Activated gamma-delta T cell (primary cell): ENCODE data around the gene NANOGP8.

ENCODE experiments used
- DNase-seq: peaks from one replicate; lab custom pipeline; 2025; lab: John Stamatoyannopoulos, UW

Gene NANOGP8

GRCh38 chr15:35060591-35060990 is 24.5 kb downstream of the NANOGP8 start:
- no peak for DNase-seq

GRCh38 chr15:35058534-35059054 is 26.5 kb downstream of the NANOGP8 start:
- no peak for DNase-seq

- no peak for DNase-seq
Measured at GRCh38 chr15:35055416-35056105, 29.5 kb downstream of the NANOGP8 start.

GRCh38 chr15:35054380-35054779 is 30.7 kb downstream of the NANOGP8 start:
- no peak for DNase-seq

GRCh38 chr15:35047996-35048395 is 37.1 kb downstream of the NANOGP8 start:
- no peak for DNase-seq

GRCh38 chr15:35047528-35047927 is 37.6 kb downstream of the NANOGP8 start:
- no peak for DNase-seq

GRCh38 chr15:35043373-35044095 is 41.6 kb downstream of the NANOGP8 start:
- no peak for DNase-seq

GRCh38 chr15:35040339-35041255 is 44.5 kb downstream of the NANOGP8 start:
- no peak for DNase-seq

GRCh38 chr15:35038626-35039451 is 46.3 kb downstream of the NANOGP8 start:
- DNase-seq, result no peak
